ENCODE data around the gene PCDHA9.
"Not testable (repeated sequence)": the region's sequence is repeated elsewhere in the genome, so short reads cannot be mapped to it uniquely, and the experiment has no call there.

Gene PCDHA9

DNA sequence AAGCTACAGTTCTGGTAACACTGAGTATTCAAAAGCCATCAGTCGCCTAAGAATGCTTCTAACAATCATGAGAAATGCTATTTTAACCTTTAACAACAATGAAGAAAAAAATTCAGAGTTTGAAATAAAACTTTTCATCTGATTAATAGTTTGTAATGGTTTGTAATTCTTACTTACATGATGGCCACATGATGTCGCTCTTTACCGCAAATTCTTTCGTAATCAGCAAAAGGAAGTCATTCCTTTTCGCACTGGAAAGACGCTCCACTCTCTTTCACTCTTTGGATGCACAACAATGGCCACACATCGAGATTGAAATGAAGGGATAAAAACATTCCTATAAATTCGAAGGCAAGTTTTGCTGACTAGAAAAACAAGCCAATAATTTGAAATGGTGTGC is 14.2 kb upstream of the PCDHA9 start, which contains the start of gene PCDHA7:
Gene PCDHA7, plus strand, starts transcription at position 277 of the 400 bp plus-strand sequence. Its CDS starts 115 bp downstream, at position 392.
- no peak for DNase-seq (ENCODE audit: extremely low read depth, low read depth)
- no peak within 1 kb of the TSS for H3K4me3 ChIP-seq (replicated peaks; ENCODE audit: low read depth, low read length)
- TF ChIP-seq CTCF (IDR thresholded peaks at IDR 0.05; ENCODE audit: low read depth, low read length, missing control alignments), result no peak

DNA sequence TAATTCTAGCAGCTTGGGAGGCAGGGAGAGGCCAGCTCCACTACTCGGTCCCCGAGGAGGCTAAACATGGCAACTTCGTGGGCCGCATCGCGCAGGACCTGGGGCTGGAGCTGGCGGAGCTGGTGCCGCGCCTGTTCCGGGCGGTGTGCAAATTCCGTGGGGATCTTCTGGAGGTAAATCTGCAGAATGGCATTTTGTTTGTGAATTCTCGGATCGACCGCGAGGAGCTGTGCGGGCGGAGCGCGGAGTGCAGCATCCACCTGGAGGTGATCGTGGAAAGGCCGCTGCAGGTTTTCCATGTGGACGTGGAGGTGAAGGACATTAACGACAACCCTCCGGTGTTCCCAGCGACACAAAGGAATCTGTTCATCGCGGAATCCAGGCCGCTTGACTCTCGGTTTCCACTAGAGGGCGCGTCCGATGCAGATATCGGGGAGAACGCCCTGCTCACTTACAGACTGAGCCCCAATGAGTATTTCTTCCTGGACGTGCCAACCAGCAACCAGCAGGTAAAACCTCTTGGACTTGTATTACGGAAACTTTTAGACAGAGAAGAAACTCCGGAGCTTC is 13.7 kb upstream of the PCDHA9 start:
- DNase-seq (ENCODE audit: extremely low read depth, low read depth); H3K4me3 ChIP-seq (replicated peaks; ENCODE audit: low read depth, low read length): not testable (repeated sequence)

DNA sequence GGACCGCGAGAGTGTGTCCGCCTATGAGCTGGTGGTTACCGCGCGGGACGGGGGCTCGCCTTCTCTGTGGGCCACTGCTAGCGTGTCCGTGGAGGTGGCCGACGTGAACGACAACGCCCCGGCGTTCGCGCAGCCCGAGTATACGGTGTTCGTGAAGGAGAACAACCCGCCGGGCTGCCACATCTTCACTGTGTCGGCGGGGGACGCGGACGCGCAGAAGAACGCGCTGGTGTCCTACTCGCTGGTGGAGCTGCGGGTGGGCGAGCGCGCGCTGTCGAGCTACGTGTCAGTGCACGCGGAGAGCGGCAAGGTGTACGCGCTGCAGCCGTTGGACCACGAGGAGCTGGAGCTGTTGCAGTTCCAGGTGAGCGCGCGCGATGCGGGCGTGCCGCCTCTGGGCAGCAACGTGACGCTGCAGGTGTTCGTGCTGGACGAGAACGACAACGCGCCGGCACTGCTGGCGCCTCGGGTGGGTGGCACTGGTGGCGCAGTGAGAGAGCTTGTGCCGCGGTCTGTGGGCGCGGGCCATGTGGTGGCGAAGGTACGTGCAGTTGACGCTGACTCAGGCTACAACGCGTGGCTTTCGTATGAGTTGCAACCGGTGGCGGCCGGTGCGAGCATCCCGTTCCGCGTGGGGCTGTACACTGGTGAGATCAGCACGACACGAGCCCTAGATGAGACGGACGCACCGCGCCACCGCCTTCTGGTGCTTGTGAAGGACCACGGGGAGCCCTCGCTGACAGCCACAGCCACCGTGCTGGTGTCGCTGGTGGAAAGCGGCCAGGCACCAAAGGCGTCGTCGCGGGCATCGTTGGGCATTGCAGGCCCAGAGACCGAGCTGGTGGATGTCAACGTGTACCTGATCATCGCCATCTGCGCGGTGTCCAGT is 12.3 kb upstream of the PCDHA9 start:
- no peak for DNase-seq (ENCODE audit: extremely low read depth, low read depth)
- no peak overlapping the region for H3K4me3 ChIP-seq (replicated peaks; ENCODE audit: low read depth, low read length)
- TF ChIP-seq CTCF (IDR thresholded peaks at IDR 0.05; ENCODE audit: low read depth, low read length, missing control alignments), result no peak

DNA sequence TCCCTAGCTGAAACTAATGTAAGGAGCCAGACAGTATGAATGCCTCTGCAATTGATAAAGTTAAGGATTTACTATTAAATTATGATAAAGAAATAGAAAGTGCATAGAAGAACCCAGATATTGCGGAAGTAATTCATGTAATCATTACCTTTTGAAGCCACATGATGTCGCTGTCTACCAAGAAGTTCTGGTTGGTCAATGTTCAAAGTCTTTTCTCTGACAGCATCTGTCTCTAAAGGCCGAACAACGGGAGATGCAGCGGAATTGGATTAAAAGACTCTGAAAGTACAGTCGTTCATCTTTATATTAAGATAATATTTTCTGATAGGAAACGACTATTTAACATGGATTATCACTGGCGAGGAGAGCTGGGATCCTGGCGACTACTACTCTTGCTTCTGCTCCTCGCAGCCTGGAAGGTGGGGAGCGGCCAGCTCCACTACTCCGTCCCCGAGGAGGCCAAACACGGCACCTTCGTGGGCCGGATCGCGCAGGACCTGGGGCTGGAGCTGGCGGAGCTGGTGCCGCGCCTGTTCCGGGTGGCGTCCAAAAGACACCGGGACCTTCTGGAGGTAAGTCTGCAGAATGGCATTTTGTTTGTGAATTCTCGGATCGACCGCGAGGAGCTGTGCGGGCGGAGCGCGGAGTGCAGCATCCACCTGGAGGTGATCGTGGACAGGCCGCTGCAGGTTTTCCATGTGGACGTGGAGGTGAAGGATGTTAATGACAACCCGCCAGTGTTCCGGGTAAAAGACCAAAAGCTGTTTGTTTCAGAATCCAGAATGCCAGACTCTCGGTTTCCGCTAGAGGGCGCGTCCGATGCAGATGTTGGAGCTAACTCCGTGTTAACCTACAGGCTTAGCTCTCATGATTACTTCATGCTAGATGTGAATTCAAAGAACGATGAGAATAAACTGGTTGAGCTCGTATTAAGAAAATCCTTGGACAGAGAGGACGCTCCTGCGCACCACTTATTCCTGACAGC is 6.9 kb upstream of the PCDHA9 start, which contains the start of gene PCDHA8:
Gene PCDHA8, plus strand, starts transcription at position 210 of the 985 bp plus-strand sequence. Its CDS starts 135 bp downstream, at position 345.
- no peak within 1 kb of the TSS for H3K4me3 ChIP-seq (replicated peaks; ENCODE audit: low read depth, low read length)
- no peak for DNase-seq (ENCODE audit: extremely low read depth, low read depth)
- TF ChIP-seq CTCF (IDR thresholded peaks at IDR 0.05; ENCODE audit: low read depth, low read length, missing control alignments), result peak; percentile 60

DNA sequence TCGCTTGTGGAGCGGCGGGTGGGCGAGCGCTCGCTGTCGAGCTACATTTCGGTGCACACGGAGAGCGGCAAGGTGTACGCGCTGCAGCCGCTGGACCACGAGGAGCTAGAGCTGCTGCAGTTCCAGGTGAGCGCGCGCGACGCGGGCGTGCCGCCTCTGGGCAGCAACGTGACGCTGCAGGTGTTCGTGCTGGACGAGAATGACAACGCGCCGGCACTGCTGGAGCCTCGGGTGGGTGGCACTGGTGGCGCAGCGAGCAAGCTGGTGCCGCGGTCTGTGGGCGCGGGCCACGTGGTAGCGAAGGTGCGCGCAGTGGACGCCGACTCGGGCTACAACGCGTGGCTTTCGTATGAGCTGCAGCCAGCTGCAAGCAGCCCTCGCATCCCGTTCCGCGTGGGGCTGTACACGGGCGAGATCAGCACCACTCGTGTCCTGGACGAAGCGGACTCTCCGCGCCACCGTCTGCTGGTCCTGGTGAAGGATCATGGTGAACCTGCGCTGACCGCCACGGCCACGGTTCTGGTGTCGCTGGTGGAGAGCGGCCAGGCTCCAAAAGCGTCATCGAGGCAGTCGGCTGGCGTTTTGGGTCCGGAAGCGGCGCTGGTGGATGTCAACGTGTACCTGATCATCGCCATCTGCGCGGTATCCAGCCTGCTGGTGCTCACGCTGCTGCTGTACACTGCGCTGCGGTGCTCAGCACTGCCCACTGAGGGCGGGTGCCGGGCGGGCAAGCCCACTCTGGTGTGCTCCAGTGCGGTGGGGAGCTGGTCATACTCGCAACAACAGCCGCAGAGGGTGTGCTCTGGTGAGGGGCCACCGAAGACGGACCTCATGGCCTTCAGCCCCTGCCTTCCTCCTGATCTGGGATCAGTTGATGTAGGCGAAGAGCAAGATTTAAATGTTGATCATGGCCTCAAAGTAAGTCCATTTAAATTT is 5.1 kb upstream of the PCDHA9 start:
- H3K4me3 ChIP-seq (replicated peaks; ENCODE audit: low read depth, low read length), result no peak overlapping the region
- DNase-seq (ENCODE audit: extremely low read depth, low read depth), result no peak
- TF ChIP-seq CTCF (IDR thresholded peaks at IDR 0.05; ENCODE audit: low read depth, low read length, missing control alignments), result no peak

DNA sequence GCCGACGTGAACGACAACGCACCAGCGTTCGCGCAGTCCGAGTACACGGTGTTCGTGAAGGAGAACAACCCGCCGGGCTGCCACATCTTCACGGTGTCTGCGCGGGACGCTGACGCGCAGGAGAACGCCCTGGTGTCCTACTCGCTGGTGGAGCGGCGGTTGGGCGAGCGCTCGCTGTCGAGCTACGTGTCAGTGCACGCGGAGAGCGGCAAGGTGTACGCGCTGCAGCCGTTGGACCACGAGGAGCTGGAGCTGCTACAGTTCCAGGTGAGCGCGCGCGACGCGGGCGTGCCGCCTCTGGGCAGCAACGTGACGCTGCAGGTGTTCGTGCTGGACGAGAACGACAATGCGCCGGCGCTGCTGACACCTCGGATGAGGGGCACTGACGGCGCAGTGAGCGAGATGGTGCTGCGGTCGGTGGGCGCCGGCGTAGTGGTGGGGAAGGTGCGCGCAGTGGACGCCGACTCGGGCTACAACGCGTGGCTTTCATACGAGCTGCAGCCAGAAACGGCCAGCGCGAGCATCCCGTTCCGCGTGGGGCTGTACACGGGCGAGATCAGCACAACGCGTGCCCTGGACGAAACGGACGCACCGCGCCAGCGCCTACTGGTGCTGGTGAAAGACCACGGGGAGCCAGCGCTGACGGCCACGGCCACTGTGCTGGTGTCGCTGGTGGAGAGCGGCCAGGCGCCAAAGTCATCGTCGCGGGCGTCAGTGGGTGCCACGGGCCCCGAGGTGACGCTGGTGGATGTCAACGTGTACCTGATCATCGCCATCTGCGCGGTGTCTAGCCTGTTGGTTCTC is 1.9 kb downstream of the PCDHA9 start:
- not testable (repeated sequence) for H3K4me3 ChIP-seq (replicated peaks; ENCODE audit: low read depth, low read length); DNase-seq (ENCODE audit: extremely low read depth, low read depth)

Measured in HFF-Myc (cell line).